ENCODE data around the gene DNAJC9.

Gene DNAJC9

GRCh38 chr10:73234695-73235094 lies 12.4 kb downstream of the DNAJC9 start:
- no peak for DNase-seq

- DNase-seq, result no peak
Measured at GRCh38 chr10:73233883-73234282, 13.2 kb downstream of the DNAJC9 start.

GRCh38 chr10:73232887-73233286 lies 14.2 kb downstream of the DNAJC9 start:
- no peak for DNase-seq

GRCh38 chr10:73229567-73229966 lies 17.5 kb downstream of the DNAJC9 start:
- no peak for DNase-seq

- DNase-seq, result no peak
Measured at GRCh38 chr10:73228247-73228646, 18.8 kb downstream of the DNAJC9 start.

- no peak for DNase-seq
Measured at GRCh38 chr10:73226663-73227062, 20.4 kb downstream of the DNAJC9 start.

GRCh38 chr10:73225518-73225917 lies 21.5 kb downstream of the DNAJC9 start:
- DNase-seq, result no peak

- DNase-seq, result no peak
Measured at GRCh38 chr10:73220989-73221388, 26.1 kb downstream of the DNAJC9 start.

GRCh38 chr10:73219384-73219783 lies 27.7 kb downstream of the DNAJC9 start:
- no peak for DNase-seq

GRCh38 chr10:73218431-73219191 lies 28.4 kb downstream of the DNAJC9 start:
- DNase-seq, result no peak

- DNase-seq, result no peak
Measured at GRCh38 chr10:73217628-73218027, 29.4 kb downstream of the DNAJC9 start.

- no peak for DNase-seq
Measured at GRCh38 chr10:73215749-73216148, 31.3 kb downstream of the DNAJC9 start.

- DNase-seq, result no peak
Measured at GRCh38 chr10:73211106-73211811, 35.8 kb downstream of the DNAJC9 start.

- DNase-seq, result no peak
Measured at GRCh38 chr10:73210395-73211105, 36.5 kb downstream of the DNAJC9 start.

GRCh38 chr10:73209705-73210104 lies 37.4 kb downstream of the DNAJC9 start:
- DNase-seq, result no peak

GRCh38 chr10:73207883-73208282 lies 39.2 kb downstream of the DNAJC9 start:
- DNase-seq, result no peak

- DNase-seq, result no peak
Measured at GRCh38 chr10:73206385-73206784, 40.7 kb downstream of the DNAJC9 start.

GRCh38 chr10:73205890-73206289 lies 41.2 kb downstream of the DNAJC9 start:
- no peak for DNase-seq

GRCh38 chr10:73205081-73205480 lies 42.0 kb downstream of the DNAJC9 start:
- DNase-seq, result no peak
